Prostate gland (tissue), 2 donors: Measurements from ENCODE around the gene NDUFA13. TPM values are rescaled to one million over a fixed set of nuclear protein-coding genes. Genes with fewer than 3 reads are reported as not detected.

ENCODE experiments used
- DNase-seq: peaks from one replicate; pipeline ENCODE4 v3.0.0-alpha.2; 2019; ENCODE audit warnings: low spot score
- H3K27ac ChIP-seq, 2 donors: fragments of 200-600 bp; sonication (generic); 2 replicates each; pipeline ENCODE4 v1.5.1; 2017 to 2019
- H3K27me3 ChIP-seq: fragments of 200-600 bp; sonication (generic); replicated peaks from 2 replicates; pipeline ENCODE4 v1.5.1; 2019; ENCODE audit not compliant: insufficient read depth
- H3K36me3 ChIP-seq, 2 donors: fragments of 200-600 bp; sonication (generic); 1 replicate in 1 of 2; 2 replicates in 1 of 2; pipeline versions ENCODE4 v1.5.1 to v1.8.1; 2017 to 2019
- H3K4me1 ChIP-seq: fragments of 200-600 bp; sonication (generic); replicated peaks from 2 replicates; pipeline ENCODE4 v1.5.1; 2019
- H3K4me3 ChIP-seq, 2 donors: fragments of 200-600 bp; sonication (generic); 2 replicates each; pipeline ENCODE4 v1.5.1; 2017 to 2019
- H3K9me3 ChIP-seq: fragments of 200-600 bp; sonication (generic); 2 replicates; pipeline ENCODE4 v1.5.1; 2017
- POLR2A ChIP-seq: fragments of 450-650 bp; IDR thresholded peaks from one replicate; pipeline ENCODE4 v1.6.1; 2016; ENCODE audit warnings: antibody characterized with exemption, mild to moderate bottlenecking
- POLR2AphosphoS5 ChIP-seq: sonication (generic); formaldehyde crosslinking; IDR thresholded peaks from one replicate; pipeline ENCODE4 v1.6.1; 2017; ENCODE audit warnings: antibody characterized with exemption
- WGBS: methylation state at CpG from one replicate; pipeline ENCODE4 v1.1.5; 2018; 5-methylcytosine and 5-hydroxymethylcytosine counted together
- intact Hi-C: fragments of 100-400 bp; cut with DNase I; formaldehyde crosslinking; loops from one replicate; pipeline ENCODE4 v1.14.2; 2022
- total RNA-seq, 2 donors: library from RNA; depleted of rRNA; stranded (reverse); fragments of >200 nt; gene quantifications; one replicate each; pipeline ENCODE4 v1.1.0, GENCODE V29; 2016
- TF ChIP-seq, protein P1 (sequence below), 4 experiments: fragments of 200-600 bp in 2 of 4; fragments of 450-650 bp in 2 of 4; sonication (generic) in 2 of 4; IDR thresholded peaks; 1 replicate in 3 of 4; 2 replicates in 1 of 4; pipeline ENCODE4 v1.5.1; 2016 to 2019; ENCODE audit warnings: antibody characterized with exemption in 4 of 4, mild to moderate bottlenecking in 2 of 4, moderate library complexity in 2 of 4

The NDUFA13 gene
- total RNA-seq, 2 donors from 2014 or later, result 46.0 to 57.4 TPM

DNA sequence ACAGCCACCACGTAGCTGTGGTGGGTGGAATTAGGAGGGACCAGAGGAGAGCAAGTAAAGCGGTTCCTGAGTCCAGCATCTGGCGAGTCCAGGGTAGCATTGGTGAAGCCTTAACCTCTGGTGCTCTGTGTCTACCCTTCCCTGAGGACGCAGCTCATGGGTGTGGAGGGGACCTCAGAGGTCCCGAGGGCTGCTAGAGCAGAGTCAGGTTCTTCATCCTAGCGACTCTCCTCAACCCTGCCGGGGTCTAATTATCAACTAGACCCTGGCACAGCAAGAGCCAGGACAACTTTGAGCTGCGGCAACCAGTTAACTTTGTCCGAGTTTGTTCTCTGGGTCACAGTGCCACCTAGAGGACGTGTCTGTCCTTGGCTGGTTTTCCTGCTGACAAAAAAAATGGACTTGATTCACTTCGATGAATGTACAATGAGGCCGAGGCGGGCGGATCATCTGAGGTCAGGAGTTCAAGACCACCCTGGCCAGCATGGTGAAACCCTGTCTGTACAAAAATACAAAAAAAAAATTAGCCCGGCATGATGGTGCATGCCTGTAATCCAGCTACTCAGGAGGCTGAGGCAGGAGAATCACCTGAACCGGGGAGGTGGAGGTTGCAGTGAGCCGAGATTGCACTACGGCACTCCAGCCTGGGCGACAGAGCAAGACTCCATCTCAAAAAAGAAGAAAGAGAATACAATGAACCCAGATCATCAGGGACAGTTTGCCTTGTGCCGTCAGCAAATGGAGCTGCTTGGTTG is 25.6 kb upstream of the NDUFA13 start:
- peak overlapping the region in 1 of 2 donors; percentile 27 for H3K27ac ChIP-seq
- 24% methylated on average over 20 of the region's 20 CpGs for WGBS
- H3K9me3 ChIP-seq, result no peaks in the 10 kb centered on the region
- H3K27me3 ChIP-seq, result no peaks in the 10 kb centered on the region
- DNase-seq, result peak; percentile 66
- intact Hi-C loops, result loop anchor here (1.0 to 5.0 kb wide), 2 partner anchors 124 to 343 kb away; no protein-coding TSS in a partner anchor
- peaks cover 0 to 5% of the 10 kb centered on the region in 2 donors for H3K36me3 ChIP-seq
- no peaks in the 10 kb centered on the region for H3K4me1 ChIP-seq
- H3K4me3 ChIP-seq, result no peak overlapping the region
- TF ChIP-seq POLR2A, result no peak
- peak; percentile 61 for TF ChIP-seq POLR2AphosphoS5
- TF ChIP-seq, protein P1, sequence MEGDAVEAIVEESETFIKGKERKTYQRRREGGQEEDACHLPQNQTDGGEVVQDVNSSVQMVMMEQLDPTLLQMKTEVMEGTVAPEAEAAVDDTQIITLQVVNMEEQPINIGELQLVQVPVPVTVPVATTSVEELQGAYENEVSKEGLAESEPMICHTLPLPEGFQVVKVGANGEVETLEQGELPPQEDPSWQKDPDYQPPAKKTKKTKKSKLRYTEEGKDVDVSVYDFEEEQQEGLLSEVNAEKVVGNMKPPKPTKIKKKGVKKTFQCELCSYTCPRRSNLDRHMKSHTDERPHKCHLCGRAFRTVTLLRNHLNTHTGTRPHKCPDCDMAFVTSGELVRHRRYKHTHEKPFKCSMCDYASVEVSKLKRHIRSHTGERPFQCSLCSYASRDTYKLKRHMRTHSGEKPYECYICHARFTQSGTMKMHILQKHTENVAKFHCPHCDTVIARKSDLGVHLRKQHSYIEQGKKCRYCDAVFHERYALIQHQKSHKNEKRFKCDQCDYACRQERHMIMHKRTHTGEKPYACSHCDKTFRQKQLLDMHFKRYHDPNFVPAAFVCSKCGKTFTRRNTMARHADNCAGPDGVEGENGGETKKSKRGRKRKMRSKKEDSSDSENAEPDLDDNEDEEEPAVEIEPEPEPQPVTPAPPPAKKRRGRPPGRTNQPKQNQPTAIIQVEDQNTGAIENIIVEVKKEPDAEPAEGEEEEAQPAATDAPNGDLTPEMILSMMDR (IDR thresholded peaks at IDR 0.05), result peak; percentile 70 to 86 (median 84)

DNA sequence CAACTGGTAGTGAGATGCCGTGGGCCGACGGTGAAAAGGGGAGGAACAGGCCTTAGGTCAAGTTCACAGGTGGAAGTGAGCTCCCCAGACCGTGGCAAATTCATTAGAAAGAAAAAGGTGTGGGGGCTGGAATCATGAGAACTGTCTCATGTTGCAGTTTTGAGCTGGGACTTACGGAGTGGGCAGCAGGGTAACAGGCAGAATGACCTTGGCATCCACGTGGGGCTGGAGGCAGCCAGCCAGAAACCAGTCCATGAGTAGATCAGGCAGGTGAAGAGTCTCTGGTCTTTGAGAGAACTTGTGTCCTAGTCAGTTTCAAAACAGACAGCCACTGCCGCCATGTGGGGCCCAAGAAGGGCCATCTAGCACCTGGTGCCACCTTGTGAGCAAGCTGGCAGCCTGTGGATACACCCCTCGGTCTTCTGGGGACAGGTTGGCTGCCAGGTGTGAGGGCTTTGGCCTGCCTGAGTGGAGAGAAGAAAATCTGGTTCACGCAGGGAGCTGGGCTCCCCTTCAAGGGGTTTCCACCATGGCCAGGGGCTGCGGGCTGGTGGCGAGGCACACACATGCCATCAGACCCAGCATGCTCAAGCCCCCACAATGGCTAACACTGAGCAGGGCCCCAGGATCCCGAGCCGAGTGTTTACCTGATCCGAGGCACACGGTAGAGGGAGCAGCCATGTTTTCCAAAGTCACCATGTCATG is 24.6 kb upstream of the NDUFA13 start:
- TF ChIP-seq, protein P1 (IDR thresholded peaks at IDR 0.05), result no peak
- no peak for TF ChIP-seq POLR2AphosphoS5
- TF ChIP-seq POLR2A, result no peak
- no peak overlapping the region for H3K27ac ChIP-seq
- no peak overlapping the region for H3K4me3 ChIP-seq
- no peaks in the 10 kb centered on the region for H3K4me1 ChIP-seq
- H3K9me3 ChIP-seq, result no peaks in the 10 kb centered on the region
- WGBS, result 88% methylated on average over 15 of the region's 15 CpGs
- H3K36me3 ChIP-seq, result peaks cover 3 to 13% of the 10 kb centered on the region in 2 donors
- DNase-seq, result no peak
- no peaks in the 10 kb centered on the region for H3K27me3 ChIP-seq
- intact Hi-C loops, result loop anchor here (5.0 kb wide), 1 partner anchor 344 kb away; no protein-coding TSS in a partner anchor

DNA sequence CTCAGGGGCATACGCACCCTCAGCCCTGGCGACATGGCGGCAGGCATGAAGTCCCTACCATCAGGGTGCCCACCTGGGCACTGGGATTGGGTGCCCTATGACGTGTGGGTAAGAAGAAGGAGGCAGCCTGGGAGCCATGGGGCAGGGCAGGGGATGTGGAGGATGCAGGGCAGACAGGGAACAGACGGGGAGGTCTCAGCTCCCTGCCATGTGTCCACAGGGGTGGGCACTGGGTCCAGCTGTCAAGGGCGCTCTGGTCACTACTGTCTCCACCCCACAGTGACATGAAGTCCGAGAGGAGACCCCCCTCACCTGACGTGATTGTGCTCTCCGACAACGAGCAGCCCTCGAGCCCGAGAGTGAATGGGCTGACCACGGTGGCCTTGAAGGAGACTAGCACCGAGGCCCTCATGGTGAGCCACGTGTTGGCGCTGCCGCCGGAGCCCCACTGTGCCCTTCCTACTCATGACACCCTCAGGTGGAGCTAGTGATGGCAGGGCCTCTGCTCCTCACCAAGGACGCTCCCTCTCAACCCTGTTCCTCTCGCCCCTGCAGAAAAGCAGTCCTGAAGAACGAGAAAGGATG is 23.9 kb upstream of the NDUFA13 start:
- WGBS, result 85% methylated on average over 20 of the region's 21 CpGs
- Histone ChIP-seq H3K9me3 (no peaks in the 10 kb centered on the region), H3K36me3 (peaks cover 3 to 16% of the 10 kb centered on the region in 2 donors), H3K27me3 (no peaks in the 10 kb centered on the region), H3K4me3 (no peak overlapping the region), H3K27ac (no peak overlapping the region), H3K4me1 (no peaks in the 10 kb centered on the region)
- no peak for DNase-seq
- TF ChIP-seq, protein P1 (IDR thresholded peaks at IDR 0.05), result no peak
- TF ChIP-seq POLR2A, result no peak
- no peak for TF ChIP-seq POLR2AphosphoS5
- intact Hi-C loops, result loop anchor here (5.0 kb wide), 1 partner anchor 345 kb away; no protein-coding TSS in a partner anchor

DNA sequence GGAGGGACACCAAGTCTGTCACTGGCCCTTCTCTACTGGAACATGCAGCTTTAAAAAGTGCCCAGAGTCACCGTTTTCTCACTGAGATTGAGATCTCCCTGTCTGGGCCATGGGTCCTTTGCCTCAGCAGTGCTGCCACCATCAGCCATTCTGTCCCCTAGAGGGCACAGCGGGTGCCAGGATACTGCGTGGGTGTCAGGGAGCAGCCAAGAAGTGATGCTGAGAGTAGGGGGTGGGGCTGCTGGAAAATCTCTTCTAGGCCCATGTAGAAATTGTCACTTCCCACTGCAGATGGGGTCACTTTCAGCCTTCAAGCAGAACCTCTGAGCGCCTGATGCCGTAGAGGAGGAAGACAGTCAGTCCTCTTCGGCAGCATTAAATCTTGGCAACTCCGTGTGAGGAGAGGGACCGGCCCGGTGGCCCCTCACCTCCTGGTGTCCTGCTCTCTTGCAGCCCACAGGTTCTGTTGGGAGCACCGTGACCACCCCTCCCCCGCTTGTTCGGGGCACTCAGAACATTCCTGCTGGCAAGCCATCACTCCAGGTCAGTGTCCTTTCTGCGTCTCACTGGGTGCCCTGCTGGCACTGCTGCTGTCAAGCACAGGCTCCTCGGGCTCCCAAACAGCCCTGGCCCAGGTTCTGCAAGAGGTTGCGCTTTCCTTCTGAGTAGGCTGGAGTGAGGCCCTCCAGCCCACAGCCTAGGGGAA is 22.0 kb upstream of the NDUFA13 start:
- Histone ChIP-seq H3K9me3 (no peaks in the 10 kb centered on the region), H3K27ac (no peak overlapping the region), H3K36me3 (peaks cover 6 to 16% of the 10 kb centered on the region in 2 donors), H3K4me3 (no peak overlapping the region), H3K27me3 (no peaks in the 10 kb centered on the region), H3K4me1 (no peaks in the 10 kb centered on the region)
- intact Hi-C loops, result loop anchor here (5.0 kb wide), 1 partner anchor 347 kb away; no protein-coding TSS in a partner anchor
- WGBS, result 83% methylated on average over 15 of the region's 15 CpGs
- no peak for TF ChIP-seq POLR2AphosphoS5
- no peak for TF ChIP-seq POLR2A
- TF ChIP-seq, protein P1 (IDR thresholded peaks at IDR 0.05), result no peak
- DNase-seq, result no peak
